ENCODE data around the gene CUL1.
"Not testable (repeated sequence)": the region's sequence is repeated elsewhere in the genome, so short reads cannot be mapped to it uniquely, and the experiment has no call there.

CUL1 gene

GRCh38 chr7:148697256-148698006 lies 1.3 kb upstream of the CUL1 start:
- DNase-seq (ENCODE audit: low read depth in 2 of 2), result no peak

- DNase-seq (ENCODE audit: low read depth in 2 of 2), result no peak
These were observed 701 bp upstream of the CUL1 start for GRCh38 chr7:148698007-148698396.

DNA sequence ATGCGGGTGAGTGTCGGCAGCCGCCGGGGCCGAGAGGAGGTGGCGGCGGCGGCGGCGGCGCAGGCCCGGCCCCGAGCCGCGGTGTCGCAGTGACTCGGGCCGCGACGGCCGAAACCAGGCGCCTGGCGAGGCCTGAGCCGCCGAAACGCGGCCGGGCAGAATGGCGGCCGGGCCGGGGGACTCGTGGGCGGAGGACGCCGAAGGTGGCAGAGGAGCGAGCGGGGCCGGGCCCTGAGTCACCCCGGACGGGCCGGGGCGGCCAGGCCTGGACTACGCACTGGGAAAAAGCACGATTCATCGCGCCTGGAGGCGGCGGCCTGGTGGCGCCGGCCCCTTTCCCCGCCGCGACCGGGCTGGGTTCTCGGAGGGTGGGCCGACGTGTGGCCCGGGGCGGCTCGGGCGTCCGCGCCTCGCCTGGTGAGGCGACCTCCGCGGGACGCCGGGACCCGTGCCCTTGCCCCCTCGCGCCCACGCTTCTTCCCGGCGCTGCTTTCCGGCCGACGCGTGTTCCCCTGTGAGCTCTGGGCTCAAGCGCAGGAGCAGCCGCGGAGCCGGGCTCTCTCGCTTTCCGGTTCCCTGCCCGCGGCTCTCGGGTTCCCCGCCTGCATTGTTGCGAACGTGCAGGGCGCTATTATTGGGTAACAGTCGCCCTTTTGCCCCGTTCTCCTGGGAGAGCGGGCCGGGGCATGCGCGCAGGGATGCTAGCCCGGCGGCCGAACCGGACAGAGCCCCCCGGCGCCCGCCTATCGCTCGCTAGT lies 500 bp downstream of the CUL1 start:
- DNase-seq (ENCODE audit: low read depth in 2 of 2), result no peak

GRCh38 chr7:148699782-148700629 lies 1.3 kb downstream of the CUL1 start:
- no peak for DNase-seq (ENCODE audit: low read depth in 2 of 2)

- no peak for DNase-seq (ENCODE audit: low read depth in 2 of 2)
These were observed 2.0 kb downstream of the CUL1 start for GRCh38 chr7:148700661-148701064.

DNA sequence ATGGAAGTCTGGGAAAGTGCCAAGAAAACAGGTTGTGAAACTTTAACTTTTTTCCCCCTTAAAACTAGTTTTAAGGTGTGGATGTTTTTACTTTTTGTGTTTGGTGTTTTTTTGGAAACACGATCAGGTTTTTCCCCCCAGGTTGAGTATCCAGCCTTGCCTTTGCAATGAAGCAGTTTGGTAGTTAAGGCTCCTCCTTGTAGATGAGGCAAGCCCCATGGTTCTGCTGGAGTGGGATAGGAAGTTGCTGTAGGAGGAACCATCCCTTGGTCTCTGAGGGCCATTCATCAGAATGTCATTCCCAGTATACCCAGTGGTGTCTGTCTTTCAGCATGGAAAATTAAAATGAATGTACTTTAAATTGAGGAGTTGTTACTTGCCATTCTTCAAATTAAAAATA lies 2.7 kb downstream of the CUL1 start:
- DNase-seq (ENCODE audit: low read depth in 2 of 2), result no peak

DNA sequence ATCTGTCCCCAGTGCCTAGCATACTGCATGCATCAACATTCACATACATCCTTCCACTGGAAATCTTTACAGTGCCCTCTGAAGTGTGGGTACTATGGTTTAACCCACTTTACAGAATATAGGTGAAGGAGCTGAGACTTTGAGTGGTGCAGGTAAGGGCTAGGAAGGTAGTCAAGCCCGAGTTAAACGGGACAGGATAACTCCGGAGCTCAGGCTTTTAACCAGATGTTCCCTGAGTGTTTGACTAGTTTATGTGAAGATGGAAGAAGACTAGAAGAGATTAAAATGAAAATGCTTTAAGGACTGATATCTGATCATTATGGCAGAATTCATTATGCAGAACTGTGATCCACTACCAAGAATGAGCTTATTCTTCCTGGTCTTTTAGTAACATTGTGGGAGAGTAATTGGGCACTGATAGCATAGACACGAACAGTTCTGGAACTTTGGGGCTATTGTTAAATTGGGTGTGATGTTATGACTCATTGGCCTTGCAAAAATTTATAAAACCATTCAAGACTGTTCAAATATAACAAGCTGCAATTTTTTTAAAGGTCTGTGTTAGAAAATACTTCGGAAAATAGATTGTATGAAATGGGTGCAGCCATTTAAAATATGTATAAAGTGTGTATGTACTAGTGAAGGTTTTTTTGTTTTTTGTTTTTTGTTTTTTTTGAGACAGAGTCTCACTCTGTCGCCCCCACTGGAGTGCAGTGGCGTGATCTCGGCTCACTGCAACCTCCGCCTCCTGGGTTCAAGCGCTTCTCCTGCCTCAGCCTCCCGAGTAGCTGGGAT lies 4.4 kb downstream of the CUL1 start:
- no peak for DNase-seq (ENCODE audit: low read depth in 2 of 2)

GRCh38 chr7:148703671-148703962 lies 4.9 kb downstream of the CUL1 start:
- not testable (repeated sequence) for DNase-seq (ENCODE audit: low read depth in 2 of 2)

DNA sequence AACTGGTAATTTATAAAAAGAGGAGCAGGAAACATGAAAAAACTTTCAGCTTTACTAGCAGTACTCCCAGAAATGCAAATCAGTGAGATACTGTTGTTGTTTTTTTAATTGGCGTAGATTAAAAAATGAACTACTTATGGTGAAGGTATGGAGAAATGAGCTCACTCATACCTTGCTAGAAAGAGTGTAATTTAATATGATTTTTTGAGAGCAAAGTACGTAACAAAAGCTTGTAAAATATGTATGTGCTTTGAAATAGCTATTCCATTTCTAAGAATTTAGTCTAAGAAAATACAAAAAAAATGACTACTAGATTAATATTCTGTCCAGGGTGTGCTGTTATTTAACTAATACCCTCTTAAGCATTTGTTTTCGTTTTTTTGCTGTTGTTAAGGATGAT lies 5.5 kb downstream of the CUL1 start:
- DNase-seq (ENCODE audit: low read depth in 2 of 2), result no peak

GRCh38 chr7:148704970-148705369 lies 6.3 kb downstream of the CUL1 start:
- DNase-seq (ENCODE audit: low read depth in 2 of 2), result no peak

- no peak for DNase-seq (ENCODE audit: low read depth in 2 of 2)
These were observed 7.7 kb downstream of the CUL1 start for GRCh38 chr7:148706368-148706767.

- DNase-seq (ENCODE audit: low read depth in 2 of 2), result no peak
These were observed 9.6 kb downstream of the CUL1 start for GRCh38 chr7:148708026-148708885.

- DNase-seq (ENCODE audit: low read depth in 2 of 2), result no peak
These were observed 10.3 kb downstream of the CUL1 start for GRCh38 chr7:148709014-148709413.

DNA sequence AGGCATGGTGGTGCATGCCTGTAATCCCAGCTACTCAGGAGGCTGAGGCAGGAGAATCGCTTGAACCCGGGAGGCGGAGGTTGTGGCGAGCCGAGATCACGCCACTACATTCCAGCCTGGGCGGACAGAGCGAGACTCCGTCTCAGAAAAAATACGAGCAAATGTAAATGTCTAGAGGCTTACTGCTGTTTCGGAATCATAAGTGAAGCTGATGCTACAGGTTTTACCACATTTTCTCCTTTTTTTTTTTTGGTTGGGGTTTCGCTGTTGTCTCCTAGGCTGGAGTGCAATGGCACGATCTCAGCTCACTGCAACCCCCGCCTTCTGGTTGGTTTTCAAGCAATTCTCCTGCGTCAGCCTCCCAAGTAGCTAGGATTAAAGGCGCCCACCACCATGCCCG lies 11.7 kb downstream of the CUL1 start:
- not testable (repeated sequence) for DNase-seq (ENCODE audit: low read depth in 2 of 2)

- no peak for DNase-seq (ENCODE audit: low read depth in 2 of 2)
These were observed 12.7 kb downstream of the CUL1 start for GRCh38 chr7:148711191-148712102.

DNA sequence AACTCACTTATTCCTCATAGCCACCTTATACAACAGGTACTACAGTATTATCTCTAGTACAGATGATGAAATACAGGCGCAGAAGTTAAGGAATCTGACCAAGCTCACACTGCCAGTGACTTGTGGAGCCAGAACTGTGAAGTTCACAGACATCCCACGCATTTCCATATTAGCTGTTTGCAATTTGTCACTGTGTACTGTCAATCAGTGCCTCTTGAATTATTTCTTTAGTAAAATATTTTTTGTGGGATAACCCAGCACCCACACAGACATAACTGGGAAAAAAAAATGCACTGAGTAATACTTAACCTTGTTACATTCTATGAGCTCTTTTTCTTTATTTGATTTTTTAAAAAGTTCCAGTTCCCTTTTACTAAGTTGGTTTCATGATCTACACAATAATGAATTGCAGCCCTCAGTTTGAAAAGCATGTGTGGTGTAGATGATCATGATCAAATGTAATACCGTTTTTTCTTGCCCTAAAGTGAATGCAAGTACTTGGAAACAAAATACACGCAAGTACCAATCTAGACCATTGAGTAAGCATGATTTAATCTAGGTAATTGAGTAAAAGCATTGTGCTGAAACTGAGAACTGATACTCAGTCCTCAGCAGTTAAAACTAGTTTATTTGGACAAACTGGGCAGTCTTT lies 14.1 kb downstream of the CUL1 start:
- no peak for DNase-seq (ENCODE audit: low read depth in 2 of 2)

- DNase-seq (ENCODE audit: low read depth in 2 of 2), result no peak
These were observed 15.8 kb downstream of the CUL1 start for GRCh38 chr7:148714498-148714897.

GRCh38 chr7:148715027-148715426 lies 16.3 kb downstream of the CUL1 start:
- no peak for DNase-seq (ENCODE audit: low read depth in 2 of 2)

DNA sequence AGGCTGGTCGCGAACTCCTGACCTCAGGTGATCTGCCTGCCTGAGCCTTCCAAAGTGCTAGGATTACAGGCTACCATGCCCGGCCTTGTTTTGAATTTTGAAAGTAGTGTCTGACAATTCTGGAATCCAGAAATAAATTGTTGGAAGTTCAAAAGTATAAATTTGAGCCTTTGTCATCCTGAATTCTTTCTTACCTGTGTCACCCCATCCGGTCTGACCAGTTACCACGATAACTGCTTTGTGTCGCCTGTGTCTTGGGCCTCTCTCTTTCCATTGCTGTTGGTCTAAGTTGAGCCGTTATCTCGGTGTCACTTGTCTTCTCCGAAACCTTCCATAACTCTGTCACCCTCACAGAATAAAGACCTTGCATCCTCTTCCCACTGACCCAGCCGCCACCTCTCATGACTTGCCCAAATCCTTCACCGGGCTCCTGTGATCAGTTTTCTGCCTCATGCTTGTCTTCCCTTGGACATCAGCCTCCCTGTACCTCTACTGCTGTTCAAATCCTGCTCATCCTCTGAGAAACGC lies 18.6 kb downstream of the CUL1 start:
- no peak for DNase-seq (ENCODE audit: low read depth in 2 of 2)

Data from activated CD8-positive, alpha-beta memory T cell treated with anti-CD3 and anti-CD28 coated beads for 4 hours (primary cell).